GM18867 (cell line): Measurements from ENCODE around the gene C5orf15.

Experiments
- ATAC-seq: cut with Tn5 transposase; IDR thresholded peaks from one replicate; pipeline ENCODE4 v1.9.1; 2021; ENCODE audit warnings: mild to moderate bottlenecking, moderate library complexity; ENCODE audit not compliant: unreplicated experiment

C5orf15 gene

GRCh38 chr5:133925866-133926488 lies 42.4 kb downstream of the C5orf15 start:
- no peak for ATAC-seq

- no peak for ATAC-seq
Observed at GRCh38 chr5:133925269-133925668, 43.2 kb downstream of the C5orf15 start.

- no peak for ATAC-seq
Observed at GRCh38 chr5:133924221-133924920, 44.1 kb downstream of the C5orf15 start.

GRCh38 chr5:133921979-133922378 lies 46.4 kb downstream of the C5orf15 start:
- ATAC-seq = no peak

- ATAC-seq = no peak
Observed at GRCh38 chr5:133921069-133921468, 47.4 kb downstream of the C5orf15 start.

- no peak for ATAC-seq
Observed at GRCh38 chr5:133919148-133920136, 49.0 kb downstream of the C5orf15 start.

GRCh38 chr5:133918731-133919130 lies 49.7 kb downstream of the C5orf15 start:
- no peak for ATAC-seq

- no peak for ATAC-seq
Observed at GRCh38 chr5:133918316-133918715, 50.1 kb downstream of the C5orf15 start.

- no peak for ATAC-seq
Observed at GRCh38 chr5:133917785-133918184, 50.6 kb downstream of the C5orf15 start.

- no peak for ATAC-seq
Observed at GRCh38 chr5:133916914-133917313, 51.5 kb downstream of the C5orf15 start.

GRCh38 chr5:133916479-133916878 lies 51.9 kb downstream of the C5orf15 start:
- ATAC-seq = no peak

GRCh38 chr5:133914434-133914833 lies 54.0 kb downstream of the C5orf15 start:
- no peak for ATAC-seq

- ATAC-seq = no peak
Observed at GRCh38 chr5:133913413-133914155, 54.8 kb downstream of the C5orf15 start.

- no peak for ATAC-seq
Observed at GRCh38 chr5:133912951-133913350, 55.5 kb downstream of the C5orf15 start.

GRCh38 chr5:133910571-133910970 lies 57.9 kb downstream of the C5orf15 start:
- ATAC-seq = no peak

- no peak for ATAC-seq
Observed at GRCh38 chr5:133909603-133910002, 58.8 kb downstream of the C5orf15 start.

GRCh38 chr5:133907075-133907474 lies 61.4 kb downstream of the C5orf15 start:
- no peak for ATAC-seq

GRCh38 chr5:133906303-133906702 lies 62.1 kb downstream of the C5orf15 start:
- ATAC-seq = peak; percentile 39
